AG09309 (cell line): ENCODE measurements around the gene ERO1B.

Experiments
- DNase-seq: peaks from one replicate; pipeline ENCODE4 v3.0.0-alpha.2; 2010; ENCODE audit warnings: low read depth
- H3K4me3 ChIP-seq: 2 replicates; pipeline ENCODE4 v1.5.1; 2011; ENCODE audit warnings: mild to moderate bottlenecking, low read depth, low read length, moderate library complexity; ENCODE audit not compliant: control insufficient read depth
- TF ChIP-seq, protein P1 (sequence below): IDR thresholded peaks from 2 replicates; pipeline ENCODE4 v1.5.1; 2011; ENCODE audit warnings: mild to moderate bottlenecking, low read depth, low read length, inconsistent platforms; ENCODE audit not compliant: insufficient read depth, control insufficient read depth; ENCODE audit errors: missing control alignments

ERO1B gene

DNA sequence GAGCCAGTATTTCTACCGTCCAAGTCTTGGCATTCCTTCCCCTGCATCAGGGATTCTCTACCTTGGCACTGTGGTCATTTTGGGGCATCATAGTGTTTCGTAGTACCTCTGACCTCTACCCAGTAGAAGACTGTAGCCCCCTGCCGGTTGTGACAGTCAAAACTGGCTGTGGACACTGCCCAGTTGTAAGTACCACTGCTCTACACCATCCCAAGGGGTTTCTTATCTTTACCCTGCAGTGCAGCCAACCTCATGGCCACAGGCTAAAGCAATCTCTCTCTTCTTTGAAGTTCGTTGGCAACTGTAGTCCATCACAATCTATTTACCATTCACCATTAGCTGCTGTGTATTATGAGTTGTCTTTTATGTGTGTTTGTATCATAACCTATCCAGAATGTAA lies 29.3 kb upstream of the ERO1B start:
- TF ChIP-seq, protein P1, sequence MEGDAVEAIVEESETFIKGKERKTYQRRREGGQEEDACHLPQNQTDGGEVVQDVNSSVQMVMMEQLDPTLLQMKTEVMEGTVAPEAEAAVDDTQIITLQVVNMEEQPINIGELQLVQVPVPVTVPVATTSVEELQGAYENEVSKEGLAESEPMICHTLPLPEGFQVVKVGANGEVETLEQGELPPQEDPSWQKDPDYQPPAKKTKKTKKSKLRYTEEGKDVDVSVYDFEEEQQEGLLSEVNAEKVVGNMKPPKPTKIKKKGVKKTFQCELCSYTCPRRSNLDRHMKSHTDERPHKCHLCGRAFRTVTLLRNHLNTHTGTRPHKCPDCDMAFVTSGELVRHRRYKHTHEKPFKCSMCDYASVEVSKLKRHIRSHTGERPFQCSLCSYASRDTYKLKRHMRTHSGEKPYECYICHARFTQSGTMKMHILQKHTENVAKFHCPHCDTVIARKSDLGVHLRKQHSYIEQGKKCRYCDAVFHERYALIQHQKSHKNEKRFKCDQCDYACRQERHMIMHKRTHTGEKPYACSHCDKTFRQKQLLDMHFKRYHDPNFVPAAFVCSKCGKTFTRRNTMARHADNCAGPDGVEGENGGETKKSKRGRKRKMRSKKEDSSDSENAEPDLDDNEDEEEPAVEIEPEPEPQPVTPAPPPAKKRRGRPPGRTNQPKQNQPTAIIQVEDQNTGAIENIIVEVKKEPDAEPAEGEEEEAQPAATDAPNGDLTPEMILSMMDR = peak; percentile 6
- no peak overlapping the region for H3K4me3 ChIP-seq
- DNase-seq = no peak

DNA sequence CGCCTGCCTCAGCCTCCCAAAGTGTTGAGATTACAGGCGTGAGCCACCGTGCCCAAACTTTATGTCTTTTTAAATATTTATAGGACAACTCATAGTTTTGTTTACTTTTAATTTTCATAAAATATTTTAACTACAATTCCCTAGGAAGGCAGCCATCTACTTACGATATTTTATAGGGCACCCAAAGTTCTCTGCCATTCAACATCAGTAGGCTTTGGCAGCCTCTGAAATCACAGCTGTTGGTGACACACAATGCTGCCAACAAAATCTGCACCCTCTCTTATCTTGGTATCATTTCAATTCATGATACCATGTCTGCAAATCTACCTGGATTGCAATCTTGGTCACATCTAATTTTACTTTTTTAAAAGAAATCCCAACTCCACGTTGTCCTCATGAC lies 27.1 kb upstream of the ERO1B start:
- TF ChIP-seq, protein P1 = no peak
- DNase-seq = no peak
- no peak overlapping the region for H3K4me3 ChIP-seq

DNA sequence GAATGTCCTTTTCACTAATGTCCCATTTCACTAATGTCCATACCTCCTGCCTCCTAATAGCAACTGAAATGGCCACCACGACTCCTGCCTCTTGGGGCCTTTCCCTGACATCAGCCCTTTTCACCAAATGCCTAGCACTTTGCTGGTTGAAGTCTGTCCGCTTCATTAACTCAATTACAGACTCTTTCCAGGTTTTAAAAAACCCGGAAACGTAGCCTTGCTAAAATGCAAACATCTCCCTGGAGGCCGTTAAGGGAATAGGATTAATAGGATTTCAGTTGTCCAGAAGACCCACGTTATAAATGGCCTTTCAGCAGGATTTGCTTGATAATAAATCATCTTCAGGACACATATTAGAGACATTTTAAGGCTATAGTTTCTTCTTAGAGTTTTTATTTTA lies 25.7 kb upstream of the ERO1B start:
- DNase-seq = no peak
- TF ChIP-seq, protein P1 = no peak
- H3K4me3 ChIP-seq = no peak overlapping the region

DNA sequence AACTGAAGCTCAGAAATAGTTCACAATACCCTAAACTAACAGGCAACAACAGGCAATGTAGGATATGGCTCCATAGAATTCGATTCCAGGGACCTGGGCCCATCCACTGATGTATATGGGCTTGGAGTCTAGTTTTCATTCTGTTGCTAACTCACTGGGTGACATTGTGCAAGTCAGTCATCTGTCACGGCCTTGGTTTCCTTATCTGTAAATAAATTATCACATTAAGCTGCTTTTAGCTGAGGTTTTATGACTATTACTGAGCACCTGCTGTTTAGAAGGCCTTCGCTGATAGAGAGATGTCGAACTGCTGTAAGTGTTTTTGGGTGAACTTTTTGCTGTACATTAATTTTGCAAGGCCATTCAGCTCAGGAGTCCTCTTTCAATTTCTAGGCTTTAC lies 22.9 kb upstream of the ERO1B start:
- no peak overlapping the region for H3K4me3 ChIP-seq
- DNase-seq = no peak
- TF ChIP-seq, protein P1 = no peak

DNA sequence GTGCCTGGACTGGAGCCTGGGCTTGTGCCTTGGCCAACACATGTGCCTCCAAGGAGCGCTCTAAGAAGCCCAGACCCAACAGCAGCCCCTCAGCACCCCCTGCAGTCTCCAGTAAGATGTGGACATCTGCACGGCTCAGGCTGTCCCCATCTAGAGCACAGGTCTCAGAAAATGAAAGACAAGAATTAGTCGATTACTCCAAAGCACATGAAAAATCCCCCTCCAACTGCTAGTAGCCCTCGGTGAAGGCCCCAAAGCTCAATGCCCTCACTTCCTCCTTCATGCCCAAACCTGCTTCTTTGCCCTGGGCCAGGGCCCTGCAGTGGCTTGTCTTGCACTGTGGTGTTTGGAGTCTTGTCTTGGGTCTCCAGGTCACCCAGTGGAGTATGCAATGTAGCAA lies 21.9 kb upstream of the ERO1B start:
- TF ChIP-seq, protein P1 = no peak
- H3K4me3 ChIP-seq = no peak overlapping the region
- no peak for DNase-seq

DNA sequence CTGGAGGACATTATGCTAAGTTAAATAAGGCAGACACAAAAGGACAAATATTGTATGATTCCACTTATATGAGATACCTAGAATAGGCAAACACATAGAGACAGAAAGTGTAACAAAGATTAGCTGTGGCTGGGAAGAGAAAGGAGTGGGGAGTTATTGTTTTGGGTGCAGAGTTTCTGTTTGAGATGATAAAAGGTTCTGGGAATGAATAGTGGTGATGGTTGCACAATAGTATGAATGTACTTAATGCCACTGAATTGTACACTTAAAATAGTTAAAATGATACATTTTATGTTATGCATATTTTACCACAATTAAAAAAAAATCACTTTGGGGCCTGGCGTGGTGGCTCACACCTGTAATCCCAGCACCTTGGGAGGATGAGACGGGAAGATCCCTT lies 21.2 kb upstream of the ERO1B start:
- H3K4me3 ChIP-seq = no peak overlapping the region
- DNase-seq = no peak
- TF ChIP-seq, protein P1 = no peak

DNA sequence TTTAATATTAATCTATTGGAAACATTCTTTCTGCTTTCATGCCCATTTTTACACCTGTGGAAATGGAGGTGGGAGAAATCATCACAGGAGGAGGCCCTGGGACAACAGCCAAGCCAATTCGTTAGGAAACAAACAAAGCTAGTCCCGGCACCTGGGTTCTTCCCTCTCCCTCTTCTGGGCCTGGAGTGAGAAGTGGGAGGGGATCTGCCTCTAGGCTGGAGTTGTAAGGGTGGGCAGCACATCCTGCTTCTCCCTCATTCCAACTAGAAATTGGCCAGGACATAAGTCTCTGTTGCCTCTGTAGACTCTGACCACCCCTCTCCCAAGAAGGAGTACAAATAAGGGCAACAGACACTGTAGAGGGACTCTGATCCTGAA lies 20.2 kb upstream of the ERO1B start:
- no peak overlapping the region for H3K4me3 ChIP-seq
- DNase-seq = no peak
- TF ChIP-seq, protein P1 = no peak
